NOMO-1 treated with DMSO at 0.1 percent for 48 hours (cell line): ENCODE measurements around the gene TDRD6.
A peak's percentile ranks its signal among the peaks of the same experiment; 100 is the strongest.
"Not testable (repeated sequence)": the region's sequence is repeated elsewhere in the genome, so short reads cannot be mapped to it uniquely, and the experiment has no call there.

Source experiments
- DNase-seq: peaks from one replicate; lab custom pipeline; 2025; ENCODE audit not compliant: unreplicated experiment; lab: John Stamatoyannopoulos, UW

Gene TDRD6

GRCh38 chr6:46687619-46688097 lies at the start of gene TDRD6:
Gene TDRD6 (plus strand): TSS chr6:46687885. CDS start chr6:46688129, 244 bp downstream.
- no peak for DNase-seq

GRCh38 chr6:46637933-46638332 lies 49.8 kb upstream of the TDRD6 start:
- peak; percentile 7 for DNase-seq

DNA sequence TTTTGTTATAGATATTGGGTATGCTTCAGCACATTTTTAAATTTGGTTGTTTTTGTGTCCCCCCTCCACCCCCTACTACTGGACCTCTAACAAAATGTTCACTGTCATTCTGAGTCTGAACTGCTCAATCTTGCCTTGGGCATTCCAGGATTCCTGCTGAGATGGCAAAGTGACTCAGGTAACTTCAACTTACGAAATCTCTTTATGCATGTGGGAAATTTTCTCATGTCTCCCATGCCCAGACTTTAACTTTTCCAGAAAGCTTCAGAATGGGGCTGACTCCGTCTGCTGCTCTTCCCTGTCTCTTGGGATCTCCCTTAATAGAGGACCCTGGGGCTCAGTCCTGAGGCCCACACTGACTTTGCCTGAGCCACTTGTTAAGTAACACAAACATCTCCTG lies 49.0 kb upstream of the TDRD6 start:
- DNase-seq, result no peak

GRCh38 chr6:46642928-46643751 lies 44.5 kb upstream of the TDRD6 start:
- DNase-seq, result no peak

DNA sequence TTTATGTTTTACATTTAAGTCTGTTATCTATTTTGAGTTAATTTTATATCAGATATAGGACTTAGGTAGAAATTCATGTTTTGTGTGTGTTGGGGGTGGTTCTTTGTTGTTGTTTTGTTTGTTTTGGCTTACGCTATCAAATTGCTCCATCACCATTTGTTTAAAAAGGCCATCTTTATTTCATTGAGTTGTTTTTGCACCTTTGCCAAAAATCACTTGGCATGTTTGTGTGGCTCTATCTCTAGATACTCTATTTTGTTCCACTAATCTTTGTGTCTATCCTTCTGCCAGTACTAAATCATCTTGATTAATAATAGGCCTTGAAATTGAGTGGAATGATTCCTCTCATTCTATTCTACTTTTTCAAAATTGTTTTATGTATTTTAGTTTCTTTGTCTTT lies 42.4 kb upstream of the TDRD6 start:
- no peak for DNase-seq

GRCh38 chr6:46648108-46648507 lies 39.6 kb upstream of the TDRD6 start:
- DNase-seq, result not testable (repeated sequence)

DNA sequence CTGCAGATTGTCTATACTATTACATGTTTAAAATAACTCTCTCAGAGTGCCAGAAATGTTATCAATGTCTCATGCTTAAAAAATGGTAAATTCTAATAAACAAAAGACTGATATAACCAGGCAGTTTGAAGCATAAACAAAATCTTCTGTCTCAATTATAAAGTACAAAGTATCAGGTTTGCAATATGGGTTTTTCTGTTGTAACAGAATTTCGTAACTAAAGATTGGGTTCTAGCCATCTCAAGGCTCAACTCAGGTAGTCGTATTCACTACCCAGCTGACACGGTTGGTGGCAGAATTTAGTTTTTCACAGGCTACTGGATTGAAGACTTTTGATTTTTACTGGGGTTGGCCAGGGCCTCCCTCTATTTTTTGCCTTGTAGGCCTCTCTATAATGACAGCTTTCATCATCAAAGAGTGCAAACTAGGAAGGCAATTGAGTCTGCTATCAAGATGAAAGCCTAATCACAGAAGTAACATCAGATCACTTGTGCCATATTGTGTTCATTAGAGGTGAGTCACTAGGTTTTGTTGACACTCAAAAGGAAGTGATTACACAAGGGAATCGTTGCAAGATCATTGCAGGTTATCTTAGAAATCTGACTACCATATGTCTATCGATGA lies 38.7 kb upstream of the TDRD6 start:
- DNase-seq, result peak; percentile 17

DNA sequence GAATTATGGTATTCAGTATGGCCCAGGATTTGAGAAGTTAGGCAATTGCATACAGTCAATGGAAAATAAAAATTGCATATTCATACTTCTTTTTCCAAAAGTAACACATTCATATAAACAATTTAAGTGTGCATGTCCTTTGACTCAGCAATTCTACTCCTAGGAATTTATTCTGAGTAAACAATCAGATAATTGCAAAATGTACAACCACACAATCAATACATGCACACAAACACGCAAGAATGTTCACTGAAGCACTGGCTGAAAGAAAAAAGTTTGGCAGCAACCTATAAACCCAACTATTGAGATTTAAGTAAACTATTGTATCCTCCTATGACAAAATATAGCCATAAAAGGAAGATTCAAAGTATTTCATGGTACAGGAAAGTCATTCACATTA lies 36.7 kb upstream of the TDRD6 start:
- DNase-seq, result no peak

GRCh38 chr6:46651816-46652215 lies 35.9 kb upstream of the TDRD6 start:
- DNase-seq, result no peak

DNA sequence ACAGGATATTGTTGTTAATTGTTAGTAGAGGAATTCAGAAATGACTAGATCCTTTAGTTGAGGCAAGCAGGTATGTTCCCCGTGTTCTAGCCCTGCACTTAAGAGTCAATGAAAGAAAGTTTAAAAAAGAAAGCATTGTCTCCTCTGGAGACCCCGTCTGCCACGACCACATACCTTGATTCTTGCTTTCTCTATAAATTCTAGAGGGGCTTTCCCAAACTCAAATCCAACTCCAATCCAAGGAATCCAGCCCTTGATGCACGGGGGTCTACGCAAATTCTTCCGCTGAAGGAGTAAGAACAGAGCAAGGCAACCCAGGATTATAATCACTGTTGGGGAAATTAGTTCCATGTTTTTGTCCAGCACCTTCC lies 35.5 kb upstream of the TDRD6 start:
- DNase-seq, result no peak

DNA sequence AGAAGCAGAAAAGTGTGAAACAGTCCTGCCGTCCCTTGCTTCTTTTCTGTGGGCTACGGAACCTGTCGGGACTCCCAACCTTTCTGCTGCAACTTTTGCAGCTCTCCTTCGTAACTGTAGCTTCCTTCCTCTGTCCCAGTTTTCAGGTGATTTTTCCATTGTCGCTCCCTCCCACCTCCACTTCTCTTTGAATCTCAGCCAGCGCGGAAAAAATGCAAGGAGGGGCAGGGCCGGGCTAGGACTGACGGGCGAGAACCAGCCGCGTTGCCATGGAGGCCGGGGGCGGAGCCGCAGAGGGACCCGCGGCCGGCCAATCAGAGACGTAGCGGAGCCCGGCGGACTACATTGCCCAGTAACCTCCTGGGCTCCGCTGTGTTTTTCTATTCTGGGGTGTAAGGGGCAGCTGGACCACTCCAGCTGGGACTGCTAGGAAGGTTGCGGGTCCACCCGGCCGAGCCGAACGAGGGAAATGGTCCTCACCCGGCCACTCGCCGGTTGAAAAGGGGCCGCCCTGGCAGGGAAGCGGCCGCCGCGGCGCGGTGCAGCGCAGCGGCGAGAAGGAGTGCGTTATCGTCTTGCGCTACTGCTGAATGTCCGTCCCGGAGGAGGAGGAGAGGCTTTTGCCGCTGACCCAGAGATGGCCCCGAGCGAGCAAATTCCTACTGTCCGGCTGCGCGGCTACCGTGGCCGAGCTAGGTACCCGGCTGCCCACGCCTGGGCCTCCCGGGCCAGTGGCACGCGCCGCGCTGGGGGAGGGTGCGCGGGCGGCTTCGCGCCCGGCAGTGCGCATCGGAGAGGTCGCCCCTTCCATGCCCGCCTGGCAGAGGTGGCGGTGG lies 34.9 kb upstream of the TDRD6 start, which contains the start of the genes CYP39A1 and SLC25A27:
Gene CYP39A1, minus strand, starts transcription at position 216 of the 836 bp plus-strand sequence. CDS start 236 bp downstream, outside the sequence.
Gene SLC25A27, plus strand, starts transcription at position 373 of the 836 bp plus-strand sequence. Its CDS starts 218 bp downstream, at position 591.
- peak; percentile 79 for DNase-seq

- DNase-seq, result no peak
Observed at GRCh38 chr6:46653439-46654195, 34.1 kb upstream of the TDRD6 start.

- no peak for DNase-seq
Observed at GRCh38 chr6:46655803-46656202, 31.9 kb upstream of the TDRD6 start.

DNA sequence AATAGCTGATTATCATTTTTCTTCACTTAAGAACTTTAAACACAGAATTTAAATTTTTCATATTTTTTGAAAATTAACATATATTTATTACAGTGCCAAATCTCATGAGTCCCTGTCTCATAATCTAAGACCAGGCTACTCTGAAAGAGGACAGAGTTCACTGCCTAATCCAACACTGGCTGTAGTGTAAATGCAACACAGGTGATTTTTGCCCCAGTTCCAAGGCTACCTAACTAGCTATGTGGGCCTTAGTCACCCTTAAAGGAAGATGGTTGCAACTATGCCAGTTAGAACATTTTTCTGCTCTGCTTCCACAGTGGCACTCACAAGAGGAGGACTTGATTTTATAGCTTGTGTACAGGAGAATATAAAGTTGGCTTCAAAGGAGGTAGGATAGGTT lies 30.0 kb upstream of the TDRD6 start:
- DNase-seq, result no peak

DNA sequence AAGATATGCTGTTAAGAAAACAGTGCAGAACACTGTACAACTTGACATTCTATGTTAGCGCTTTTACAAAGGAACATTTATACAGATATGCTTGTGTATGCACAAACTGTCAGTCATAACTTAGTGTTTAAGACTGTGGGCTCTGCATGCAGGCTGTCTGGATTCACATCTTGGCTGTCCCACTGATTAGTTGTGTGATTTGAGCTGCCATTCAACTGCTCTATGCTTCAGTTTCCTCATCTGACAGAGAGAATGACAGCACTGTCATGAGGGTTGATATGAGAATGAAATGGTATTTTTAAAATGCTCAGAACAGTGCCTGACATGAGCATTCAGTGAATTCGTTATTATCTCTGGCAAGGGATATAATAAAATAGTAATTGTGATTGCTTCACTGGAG lies 26.2 kb upstream of the TDRD6 start:
- DNase-seq, result no peak

- no peak for DNase-seq
Observed at GRCh38 chr6:46667377-46667776, 20.3 kb upstream of the TDRD6 start.

GRCh38 chr6:46674410-46674809 lies 13.3 kb upstream of the TDRD6 start:
- DNase-seq, result no peak

- DNase-seq, result peak; percentile 48
Observed at GRCh38 chr6:46676604-46677313, 10.9 kb upstream of the TDRD6 start.

GRCh38 chr6:46677314-46677654 lies 10.4 kb upstream of the TDRD6 start:
- DNase-seq, result peak; percentile 48

- no peak for DNase-seq
Observed at GRCh38 chr6:46684771-46685170, 2.9 kb upstream of the TDRD6 start.
